Panc1 (cell line): ENCODE measurements around the gene HEATR5A. TPM values are rescaled to one million over a fixed set of nuclear protein-coding genes. Genes with fewer than 3 reads are reported as not detected.

Experiments
- ATAC-seq: fragments of 200-7000 bp; cut with Tn5 transposase; 2 replicates; pipeline ENCODE4 v1.9.1; 2020; ENCODE audit warnings: mild to moderate bottlenecking, moderate library complexity
- BruUV-seq: library from RNA; stranded (reverse); fragments of 400-500 nt; replicated peaks from 2 replicates; lab custom pipeline; 2021; lab: Mats Ljungman, UMichigan
- CTCF ChIA-PET: fragments of 300-600 bp; sonication (Branson Sonifier 250); formaldehyde crosslinking; loops from one replicate; lab custom pipeline; 2022; ENCODE audit warnings: antibody characterized with exemption; lab: Charles Lee
- POLR2A ChIA-PET: fragments of 300-600 bp; sonication (Branson Sonifier 250); formaldehyde crosslinking; loops from one replicate; lab custom pipeline; 2022; ENCODE audit warnings: antibody characterized with exemption; lab: Charles Lee
- DNase-seq: peaks from one replicate; pipeline ENCODE4 v3.0.0-alpha.2; 2010; ENCODE audit warnings: low read depth, low spot score
- H3K27ac ChIP-seq: 2 replicates; pipeline ENCODE4 v1.5.1; 2011; ENCODE audit warnings: mild to moderate bottlenecking, low read length, inconsistent platforms
- H3K27me3 ChIP-seq: fragments of 200-500 bp; sonication (Bioruptor generic); 2 replicates; pipeline ENCODE4 v1.6.0; 2014; ENCODE audit warnings: low read length, inconsistent platforms; ENCODE audit not compliant: control insufficient read depth, insufficient read depth
- H3K36me3 ChIP-seq: fragments of 200-500 bp; sonication (Bioruptor generic); 2 replicates; pipeline ENCODE4 v1.5.1; 2014; ENCODE audit warnings: inconsistent platforms, mild to moderate bottlenecking, low read length, moderate library complexity; ENCODE audit not compliant: control insufficient read depth, insufficient read depth
- H3K4me1 ChIP-seq: 2 replicates; pipeline ENCODE4 v1.5.1; 2011; ENCODE audit warnings: inconsistent platforms, mild to moderate bottlenecking, low read length, moderate library complexity; ENCODE audit not compliant: control insufficient read depth, insufficient read depth
- H3K4me3 ChIP-seq, 2 experiments: 2 replicates each; pipeline ENCODE4 v1.5.1; 2011 to 2012; ENCODE audit warnings: low read depth in 2 of 2, low read length in 2 of 2, mild to moderate bottlenecking in 2 of 2, inconsistent platforms in 1 of 2, moderate library complexity in 1 of 2
- H3K9me3 ChIP-seq: fragments of 200-500 bp; sonication (Bioruptor generic); 2 replicates; pipeline ENCODE4 v1.5.1; 2014; ENCODE audit warnings: low read depth, mild to moderate bottlenecking, inconsistent platforms, low read length, moderate library complexity; ENCODE audit not compliant: control insufficient read depth, insufficient read depth
- POLR2AphosphoS5 ChIP-seq: IDR thresholded peaks from 2 replicates; pipeline ENCODE4 v1.6.1; 2012; ENCODE audit warnings: mild to moderate bottlenecking, low read depth, low read length, moderate library complexity
- SIN3A ChIP-seq: IDR thresholded peaks from 2 replicates; pipeline ENCODE4 v1.6.1; 2012; ENCODE audit warnings: low read depth, mild to moderate bottlenecking, low read length, moderate library complexity, borderline replicate concordance; ENCODE audit not compliant: insufficient read depth
- TCF7L2 ChIP-seq: IDR thresholded peaks from 2 replicates; pipeline ENCODE4 v1.6.1; 2011; ENCODE audit warnings: mild to moderate bottlenecking, low read depth, low read length, inconsistent platforms
- in situ Hi-C: cut with HindIII; loops from 2 replicates; pipeline ENCODE4 v1.10.0; 2016; ENCODE audit warnings: low sequenced_read_pairs, low pct_unique_long_range_greater_than_20kb
- intact Hi-C: fragments of 100-400 bp; cut with micrococcal nuclease; formaldehyde crosslinking; loops from one replicate; pipeline ENCODE4 v1.10.0; 2022; ENCODE audit not compliant: unreplicated experiment
- total RNA-seq: library from RNA; stranded (reverse); gene quantifications from one replicate; pipeline ENCODE4 v1.2.1, GENCODE V29; 2021; ENCODE audit not compliant: unreplicated experiment
- TF ChIP-seq, protein P1 (sequence below): fragments of 450-650 bp; IDR thresholded peaks from 2 replicates; pipeline ENCODE4 v1.5.1; 2017; ENCODE audit warnings: mild to moderate bottlenecking
- TF ChIP-seq, protein P2 (sequence below), 2 experiments: IDR thresholded peaks; 2 replicates each; pipeline ENCODE4 v1.6.1; 2011 to 2012; ENCODE audit warnings: low read depth in 2 of 2, control low read depth in 1 of 2, low read length in 1 of 2, mild to moderate bottlenecking in 1 of 2, moderate library complexity in 1 of 2; ENCODE audit not compliant: insufficient read depth in 1 of 2

The HEATR5A gene
- total RNA-seq, 1 experiment from 2014 or later, result 22.0 TPM

DNA sequence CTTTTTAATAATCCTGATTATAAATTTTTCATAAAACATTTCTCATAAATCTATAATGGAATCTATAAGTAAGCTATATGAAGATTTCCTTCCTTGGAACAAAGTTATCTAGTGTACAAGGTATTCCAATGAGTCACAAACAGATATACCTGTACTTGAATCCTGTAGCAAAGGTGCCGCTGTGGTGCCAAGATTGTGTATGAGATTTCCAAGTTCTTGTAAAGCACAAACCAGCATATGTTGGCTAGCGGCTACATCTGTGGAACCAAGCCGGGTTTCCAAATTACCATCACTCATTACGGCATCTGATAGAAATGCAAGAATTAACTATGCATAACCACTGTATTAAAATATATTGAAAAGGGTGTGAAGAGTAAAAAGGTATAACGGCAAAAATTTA is 34.1 kb downstream of the HEATR5A start:
- POLR2A ChIA-PET, result interaction anchor here (0.5 kb wide), 1 partner anchor 593 kb away, joined by 3 read pairs; no protein-coding TSS in a partner anchor
- no peaks in the 10 kb centered on the region for H3K9me3 ChIP-seq
- ATAC-seq (no peak), DNase-seq (no peak)
- TF ChIP-seq, protein P1, sequence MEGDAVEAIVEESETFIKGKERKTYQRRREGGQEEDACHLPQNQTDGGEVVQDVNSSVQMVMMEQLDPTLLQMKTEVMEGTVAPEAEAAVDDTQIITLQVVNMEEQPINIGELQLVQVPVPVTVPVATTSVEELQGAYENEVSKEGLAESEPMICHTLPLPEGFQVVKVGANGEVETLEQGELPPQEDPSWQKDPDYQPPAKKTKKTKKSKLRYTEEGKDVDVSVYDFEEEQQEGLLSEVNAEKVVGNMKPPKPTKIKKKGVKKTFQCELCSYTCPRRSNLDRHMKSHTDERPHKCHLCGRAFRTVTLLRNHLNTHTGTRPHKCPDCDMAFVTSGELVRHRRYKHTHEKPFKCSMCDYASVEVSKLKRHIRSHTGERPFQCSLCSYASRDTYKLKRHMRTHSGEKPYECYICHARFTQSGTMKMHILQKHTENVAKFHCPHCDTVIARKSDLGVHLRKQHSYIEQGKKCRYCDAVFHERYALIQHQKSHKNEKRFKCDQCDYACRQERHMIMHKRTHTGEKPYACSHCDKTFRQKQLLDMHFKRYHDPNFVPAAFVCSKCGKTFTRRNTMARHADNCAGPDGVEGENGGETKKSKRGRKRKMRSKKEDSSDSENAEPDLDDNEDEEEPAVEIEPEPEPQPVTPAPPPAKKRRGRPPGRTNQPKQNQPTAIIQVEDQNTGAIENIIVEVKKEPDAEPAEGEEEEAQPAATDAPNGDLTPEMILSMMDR, result no peak
- no peak for TF ChIP-seq TCF7L2
- TF ChIP-seq SIN3A, result no peak
- TF ChIP-seq POLR2AphosphoS5, result no peak
- TF ChIP-seq, protein P2, sequence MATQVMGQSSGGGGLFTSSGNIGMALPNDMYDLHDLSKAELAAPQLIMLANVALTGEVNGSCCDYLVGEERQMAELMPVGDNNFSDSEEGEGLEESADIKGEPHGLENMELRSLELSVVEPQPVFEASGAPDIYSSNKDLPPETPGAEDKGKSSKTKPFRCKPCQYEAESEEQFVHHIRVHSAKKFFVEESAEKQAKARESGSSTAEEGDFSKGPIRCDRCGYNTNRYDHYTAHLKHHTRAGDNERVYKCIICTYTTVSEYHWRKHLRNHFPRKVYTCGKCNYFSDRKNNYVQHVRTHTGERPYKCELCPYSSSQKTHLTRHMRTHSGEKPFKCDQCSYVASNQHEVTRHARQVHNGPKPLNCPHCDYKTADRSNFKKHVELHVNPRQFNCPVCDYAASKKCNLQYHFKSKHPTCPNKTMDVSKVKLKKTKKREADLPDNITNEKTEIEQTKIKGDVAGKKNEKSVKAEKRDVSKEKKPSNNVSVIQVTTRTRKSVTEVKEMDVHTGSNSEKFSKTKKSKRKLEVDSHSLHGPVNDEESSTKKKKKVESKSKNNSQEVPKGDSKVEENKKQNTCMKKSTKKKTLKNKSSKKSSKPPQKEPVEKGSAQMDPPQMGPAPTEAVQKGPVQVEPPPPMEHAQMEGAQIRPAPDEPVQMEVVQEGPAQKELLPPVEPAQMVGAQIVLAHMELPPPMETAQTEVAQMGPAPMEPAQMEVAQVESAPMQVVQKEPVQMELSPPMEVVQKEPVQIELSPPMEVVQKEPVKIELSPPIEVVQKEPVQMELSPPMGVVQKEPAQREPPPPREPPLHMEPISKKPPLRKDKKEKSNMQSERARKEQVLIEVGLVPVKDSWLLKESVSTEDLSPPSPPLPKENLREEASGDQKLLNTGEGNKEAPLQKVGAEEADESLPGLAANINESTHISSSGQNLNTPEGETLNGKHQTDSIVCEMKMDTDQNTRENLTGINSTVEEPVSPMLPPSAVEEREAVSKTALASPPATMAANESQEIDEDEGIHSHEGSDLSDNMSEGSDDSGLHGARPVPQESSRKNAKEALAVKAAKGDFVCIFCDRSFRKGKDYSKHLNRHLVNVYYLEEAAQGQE (IDR thresholded peaks at IDR 0.05; ENCODE audit: insufficient read depth in 1 of 2, low read depth in 2 of 2, low read length in 1 of 2), result no peak
- CTCF ChIA-PET, result no interaction called here
- peaks cover 3% of the 10 kb centered on the region; the same call in 1 of the 2 replicates for H3K36me3 ChIP-seq
- no TSS peak for BruUV-seq
- H3K4me3 ChIP-seq, result no peak overlapping the region
- in situ Hi-C loops (no loop called here), intact Hi-C loops (no loop called here)
- H3K27ac ChIP-seq, result no peak overlapping the region
- H3K4me1 ChIP-seq, result no peaks in the 10 kb centered on the region
- H3K27me3 ChIP-seq, result no peaks in the 10 kb centered on the region

DNA sequence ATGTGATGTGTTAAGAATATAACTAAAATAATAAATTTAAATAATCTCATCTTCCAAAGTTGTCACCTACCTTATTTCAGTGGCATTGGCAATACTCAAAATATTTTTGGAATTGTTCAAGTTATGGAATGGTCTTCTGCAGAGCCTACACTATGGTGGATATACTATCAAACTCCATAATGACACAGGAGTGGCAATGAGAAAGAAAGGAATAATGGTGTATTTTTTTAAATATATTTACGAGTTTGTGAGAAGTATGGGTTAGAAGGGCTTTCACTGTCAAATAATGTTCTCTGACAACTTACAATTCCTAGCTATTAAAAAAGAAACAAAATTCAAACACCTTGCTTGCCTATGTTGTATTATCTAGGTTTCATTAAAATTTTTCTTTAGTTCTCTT is 38.1 kb downstream of the HEATR5A start:
- in situ Hi-C loops, result no loop called here
- Histone ChIP-seq H3K4me3 (no peak overlapping the region), H3K27ac (no peak overlapping the region), H3K36me3 (peaks cover 3% of the 10 kb centered on the region; the same call in 1 of the 2 replicates), H3K4me1 (no peaks in the 10 kb centered on the region), H3K9me3 (no peaks in the 10 kb centered on the region), H3K27me3 (no peaks in the 10 kb centered on the region)
- ChIA-PET POLR2A (interaction anchor here (0.6 kb wide), 1 partner anchor 22 kb away, joined by 3 read pairs; no protein-coding TSS in a partner anchor), CTCF (no interaction called here)
- no peak for DNase-seq
- no peak for ATAC-seq
- TF ChIP-seq TCF7L2 (no peak), POLR2AphosphoS5 (no peak), SIN3A (no peak)
- TF ChIP-seq, protein P1, result no peak
- TF ChIP-seq, protein P2 (IDR thresholded peaks at IDR 0.05; ENCODE audit: insufficient read depth in 1 of 2, low read depth in 2 of 2, low read length in 1 of 2), result no peak
- intact Hi-C loops, result no loop called here
- BruUV-seq, result no TSS peak
